HG03442 (cell line): Measurements from ENCODE around the gene SALL4.
"Not testable (repeated sequence)": the region's sequence is repeated elsewhere in the genome, so short reads cannot be mapped to it uniquely, and the experiment has no call there.

Experiments
- ATAC-seq: cut with Tn5 transposase; IDR thresholded peaks from one replicate; pipeline ENCODE4 v1.9.1; 2021; ENCODE audit warnings: mild to moderate bottlenecking, moderate library complexity; ENCODE audit not compliant: unreplicated experiment

SALL4 gene

DNA sequence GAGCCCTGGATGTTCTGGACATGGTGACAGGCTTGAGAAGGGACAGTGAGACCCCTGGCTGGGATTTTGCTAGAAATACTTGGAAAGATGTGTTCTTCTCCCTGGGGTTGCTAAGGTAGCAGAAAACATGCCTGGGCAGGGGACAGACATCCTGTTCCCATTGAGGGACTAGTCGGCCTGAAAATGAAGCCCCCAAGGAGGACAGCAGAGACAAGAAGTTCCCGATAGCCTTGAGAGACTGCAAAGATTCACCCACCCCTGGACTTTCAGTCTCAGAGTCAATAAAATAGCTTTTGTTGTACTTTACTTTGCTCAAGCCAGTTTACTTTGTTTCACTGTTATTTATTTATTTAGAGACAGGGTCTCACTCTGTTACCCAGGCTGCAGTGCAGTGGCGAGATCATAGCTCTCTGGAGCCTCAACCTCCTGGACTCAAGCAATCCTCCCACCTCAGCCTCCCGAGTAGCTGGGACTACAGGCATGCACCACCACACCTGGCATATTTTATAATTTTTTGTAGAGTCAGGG, 62.5 kb downstream of the SALL4 start:
- ATAC-seq = no peak

- ATAC-seq = no peak
Measured at GRCh38 chr20:51738877-51739447, 63.4 kb downstream of the SALL4 start.

- not testable (repeated sequence) for ATAC-seq
Measured at GRCh38 chr20:51738261-51738660, 64.1 kb downstream of the SALL4 start.

DNA sequence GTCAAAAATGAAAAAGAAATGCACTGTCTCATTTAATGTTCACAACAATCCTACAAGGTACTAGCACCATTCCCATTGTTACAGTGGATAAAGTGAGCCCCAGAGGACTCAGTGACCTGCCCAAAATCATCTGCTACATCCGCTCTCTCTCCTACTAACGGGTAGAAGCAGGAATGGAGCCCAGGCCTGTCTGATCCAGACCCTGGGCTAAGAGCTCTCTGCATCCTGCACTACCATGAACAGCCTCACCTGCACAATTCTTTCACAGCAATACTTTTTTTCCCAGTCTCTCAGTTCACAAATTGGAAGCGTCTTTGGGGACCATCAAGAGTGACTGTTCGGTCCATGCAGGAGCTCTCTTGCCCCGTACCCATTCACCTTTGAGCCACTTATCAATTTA, 65.4 kb downstream of the SALL4 start:
- ATAC-seq = no peak

GRCh38 chr20:51735728-51736600, 66.4 kb downstream of the SALL4 start:
- ATAC-seq = no peak

GRCh38 chr20:51734876-51735720, 67.2 kb downstream of the SALL4 start:
- no peak for ATAC-seq

- ATAC-seq = no peak
Measured at GRCh38 chr20:51733070-51733469, 69.3 kb downstream of the SALL4 start.
